ENCODE results near the gene DMAC1.

The DMAC1 gene

DNA sequence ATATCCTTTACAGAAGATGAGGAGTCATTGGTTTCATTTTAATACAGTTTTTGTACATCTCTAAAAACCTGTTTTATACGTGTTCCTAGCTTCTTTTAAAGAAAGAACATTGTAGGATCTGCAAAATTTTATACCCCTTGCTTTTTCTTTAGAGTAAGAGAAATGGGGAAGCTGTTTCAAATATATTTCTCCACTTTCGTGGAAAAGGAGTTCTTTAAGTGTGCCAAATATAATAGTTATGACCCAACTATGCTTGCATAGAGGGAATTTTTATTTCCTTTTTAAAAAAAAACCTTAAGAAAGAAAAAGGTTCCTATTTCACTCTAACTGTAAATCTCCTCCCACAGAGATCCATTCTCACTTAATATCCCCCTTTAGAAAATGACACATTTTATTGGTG lies 27.5 kb upstream of the DMAC1 start:
- POLR2A ChIA-PET: no interaction called here

DNA sequence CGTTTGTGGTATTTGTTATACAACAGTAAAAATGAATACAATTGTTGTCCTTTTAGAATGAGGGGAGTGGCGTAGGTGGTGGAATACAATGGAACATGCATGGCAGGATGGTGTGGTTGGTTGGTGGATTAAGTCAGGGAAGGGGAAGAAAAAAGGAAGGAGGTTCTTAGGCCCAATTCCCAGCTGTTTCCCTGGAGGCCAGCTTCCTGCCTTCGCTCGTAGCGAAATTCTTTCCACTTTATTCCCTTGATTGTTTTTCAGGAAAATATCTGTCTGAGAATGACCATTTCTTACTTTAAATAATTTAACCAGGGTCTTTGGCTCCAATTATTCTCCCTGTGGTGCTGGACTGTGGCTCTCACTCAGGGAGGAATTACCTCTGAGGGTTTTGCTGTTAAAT lies 24.1 kb upstream of the DMAC1 start:
- DNase-seq (ENCODE audit: extremely low spot score): no peak
- ChIA-PET CTCF (no interaction called here), POLR2A (no interaction called here)
- TF ChIP-seq TARDBP (IDR thresholded peaks at IDR 0.05) (no peak), FOXM1 (IDR thresholded peaks at IDR 0.05; ENCODE audit: borderline replicate concordance) (no peak), BHLHE40 (IDR thresholded peaks at IDR 0.05; ENCODE audit: borderline replicate concordance) (no peak), HDGF (IDR thresholded peaks at IDR 0.05; ENCODE audit: borderline replicate concordance) (no peak), SUZ12 (IDR thresholded peaks at IDR 0.05) (no peak), ZNF384 (IDR thresholded peaks at IDR 0.05) (no peak), NFRKB (IDR thresholded peaks at IDR 0.05) (no peak), FOXK2 (IDR thresholded peaks at IDR 0.05) (no peak), CTBP1 (IDR thresholded peaks at IDR 0.05; ENCODE audit: borderline replicate concordance) (no peak), SP1 (IDR thresholded peaks at IDR 0.05) (no peak), ARNT (IDR thresholded peaks at IDR 0.05) (no peak), FOXA1 (IDR thresholded peaks at IDR 0.05) (no peak), ELF4 (IDR thresholded peaks at IDR 0.05) (no peak), L3MBTL2 (conservative IDR thresholded peaks at IDR 0.05) (no peak)
- TF ChIP-seq, protein P1, sequence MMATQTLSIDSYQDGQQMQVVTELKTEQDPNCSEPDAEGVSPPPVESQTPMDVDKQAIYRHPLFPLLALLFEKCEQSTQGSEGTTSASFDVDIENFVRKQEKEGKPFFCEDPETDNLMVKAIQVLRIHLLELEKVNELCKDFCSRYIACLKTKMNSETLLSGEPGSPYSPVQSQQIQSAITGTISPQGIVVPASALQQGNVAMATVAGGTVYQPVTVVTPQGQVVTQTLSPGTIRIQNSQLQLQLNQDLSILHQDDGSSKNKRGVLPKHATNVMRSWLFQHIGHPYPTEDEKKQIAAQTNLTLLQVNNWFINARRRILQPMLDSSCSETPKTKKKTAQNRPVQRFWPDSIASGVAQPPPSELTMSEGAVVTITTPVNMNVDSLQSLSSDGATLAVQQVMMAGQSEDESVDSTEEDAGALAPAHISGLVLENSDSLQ (IDR thresholded peaks at IDR 0.05): no peak

More for the DNA sequence above, 27.5 kb upstream of the DMAC1 start:
- DNase-seq (ENCODE audit: extremely low spot score): no peak
- no peak for TF ChIP-seq LEF1 (IDR thresholded peaks at IDR 0.05; ENCODE audit: borderline replicate concordance)
- no peak for TF ChIP-seq TARDBP (IDR thresholded peaks at IDR 0.05)
- TF ChIP-seq L3MBTL2 (conservative IDR thresholded peaks at IDR 0.05): no peak
- no peak for TF ChIP-seq FOXA1 (IDR thresholded peaks at IDR 0.05)
- TF ChIP-seq ARNT (IDR thresholded peaks at IDR 0.05): no peak
- TF ChIP-seq FOXK2 (IDR thresholded peaks at IDR 0.05): no peak
- TF ChIP-seq ZNF384 (IDR thresholded peaks at IDR 0.05): no peak
- no peak for TF ChIP-seq FOXM1 (IDR thresholded peaks at IDR 0.05; ENCODE audit: borderline replicate concordance)
- TF ChIP-seq, protein P1 (IDR thresholded peaks at IDR 0.05): no peak
- TF ChIP-seq SUZ12 (IDR thresholded peaks at IDR 0.05): no peak
- TF ChIP-seq SP1 (IDR thresholded peaks at IDR 0.05): no peak
- TF ChIP-seq ELF4 (IDR thresholded peaks at IDR 0.05): no peak
- no peak for TF ChIP-seq NFRKB (IDR thresholded peaks at IDR 0.05)
- no peak for TF ChIP-seq BHLHE40 (IDR thresholded peaks at IDR 0.05; ENCODE audit: borderline replicate concordance)
- no peak for TF ChIP-seq HDGF (IDR thresholded peaks at IDR 0.05; ENCODE audit: borderline replicate concordance)
- TF ChIP-seq CTBP1 (IDR thresholded peaks at IDR 0.05; ENCODE audit: borderline replicate concordance): no peak
- CTCF ChIA-PET: no interaction called here

DNA sequence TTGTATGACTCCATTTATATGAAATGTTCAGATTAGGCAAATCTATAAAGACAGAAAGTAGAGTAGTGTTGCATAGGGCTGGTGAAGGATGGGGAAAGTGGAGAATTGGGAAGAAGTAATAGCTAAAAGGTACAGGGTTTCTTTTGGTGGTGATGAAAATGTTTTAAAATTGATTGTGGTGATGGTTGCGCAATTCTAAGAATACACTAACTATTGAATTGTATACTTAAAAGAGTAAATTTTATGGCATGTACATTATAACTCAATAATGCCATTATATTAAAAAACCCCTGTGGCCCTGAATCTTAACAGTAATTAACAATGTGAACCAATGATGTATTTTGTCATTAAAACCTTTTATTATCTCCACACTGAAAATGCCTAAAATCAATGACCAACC lies 20.4 kb upstream of the DMAC1 start:
- CTCF ChIA-PET: no interaction called here
- POLR2A ChIA-PET: no interaction called here
- DNase-seq (ENCODE audit: extremely low spot score): no peak
- TF ChIP-seq ELF4 (IDR thresholded peaks at IDR 0.05) (no peak), SP1 (IDR thresholded peaks at IDR 0.05) (no peak), NFRKB (IDR thresholded peaks at IDR 0.05) (no peak), L3MBTL2 (conservative IDR thresholded peaks at IDR 0.05) (no peak), FOXA1 (IDR thresholded peaks at IDR 0.05) (no peak), BHLHE40 (IDR thresholded peaks at IDR 0.05; ENCODE audit: borderline replicate concordance) (no peak), HDGF (IDR thresholded peaks at IDR 0.05; ENCODE audit: borderline replicate concordance) (no peak), TARDBP (IDR thresholded peaks at IDR 0.05) (no peak)
- TF ChIP-seq, protein P1 (IDR thresholded peaks at IDR 0.05): no peak

DNA sequence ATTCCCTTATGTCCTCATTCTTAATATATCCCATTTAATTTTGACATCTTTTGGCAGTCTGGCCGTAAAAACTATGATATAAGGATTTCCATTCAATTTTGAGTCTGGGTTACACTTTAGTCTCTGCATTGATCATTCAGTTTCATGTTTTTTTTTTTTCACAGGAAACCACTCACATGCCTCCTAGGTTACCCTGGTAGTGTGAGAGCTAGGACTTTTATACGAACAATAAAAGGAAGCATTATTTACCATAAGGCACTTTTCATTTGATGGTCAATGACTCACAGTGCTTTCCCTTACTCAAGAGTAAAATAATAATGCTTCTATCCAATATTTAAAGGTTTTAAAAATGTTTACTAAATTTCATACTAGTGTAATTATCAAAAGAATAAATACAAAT lies 16.4 kb upstream of the DMAC1 start:
- POLR2A ChIA-PET: no interaction called here

DNA sequence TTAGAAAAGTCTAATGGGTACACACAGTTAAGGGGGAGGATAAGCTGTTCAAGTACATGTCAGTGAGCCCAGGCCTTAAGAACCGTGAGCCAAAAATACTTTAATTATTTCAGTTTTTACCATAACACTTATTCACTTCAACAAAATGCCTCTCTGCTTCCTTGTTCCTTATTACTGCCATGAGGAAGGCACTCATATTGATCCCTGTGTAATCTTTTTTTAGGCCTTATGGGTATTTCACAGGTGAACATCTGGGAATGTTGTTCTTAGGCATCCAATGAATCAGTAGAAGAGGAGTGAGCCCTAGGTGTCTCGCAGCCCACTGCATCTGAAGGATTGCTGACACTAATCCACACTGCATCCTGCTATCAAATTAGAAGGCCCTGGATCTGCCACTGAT lies 13.5 kb upstream of the DMAC1 start:
- TF ChIP-seq ARNT (IDR thresholded peaks at IDR 0.05) (no peak), FOXM1 (IDR thresholded peaks at IDR 0.05; ENCODE audit: borderline replicate concordance) (no peak), HDGF (IDR thresholded peaks at IDR 0.05; ENCODE audit: borderline replicate concordance) (no peak), FOXA1 (IDR thresholded peaks at IDR 0.05) (no peak), ELF4 (IDR thresholded peaks at IDR 0.05) (no peak), NFRKB (IDR thresholded peaks at IDR 0.05) (no peak), TARDBP (IDR thresholded peaks at IDR 0.05) (no peak)
- no peak for DNase-seq (ENCODE audit: extremely low spot score)
- ChIA-PET CTCF (no interaction called here), POLR2A (no interaction called here)

More for the DNA sequence above, 16.4 kb upstream of the DMAC1 start:
- DNase-seq (ENCODE audit: extremely low spot score): no peak
- TF ChIP-seq, protein P1 (IDR thresholded peaks at IDR 0.05): no peak
- TF ChIP-seq L3MBTL2 (conservative IDR thresholded peaks at IDR 0.05): no peak
- no peak for TF ChIP-seq ZNF384 (IDR thresholded peaks at IDR 0.05)
- no peak for TF ChIP-seq FOXA1 (IDR thresholded peaks at IDR 0.05)
- no peak for TF ChIP-seq HDGF (IDR thresholded peaks at IDR 0.05; ENCODE audit: borderline replicate concordance)
- TF ChIP-seq ARNT (IDR thresholded peaks at IDR 0.05): no peak
- TF ChIP-seq BHLHE40 (IDR thresholded peaks at IDR 0.05; ENCODE audit: borderline replicate concordance): no peak
- no peak for TF ChIP-seq FOXM1 (IDR thresholded peaks at IDR 0.05; ENCODE audit: borderline replicate concordance)
- CTCF ChIA-PET: no interaction called here

DNA sequence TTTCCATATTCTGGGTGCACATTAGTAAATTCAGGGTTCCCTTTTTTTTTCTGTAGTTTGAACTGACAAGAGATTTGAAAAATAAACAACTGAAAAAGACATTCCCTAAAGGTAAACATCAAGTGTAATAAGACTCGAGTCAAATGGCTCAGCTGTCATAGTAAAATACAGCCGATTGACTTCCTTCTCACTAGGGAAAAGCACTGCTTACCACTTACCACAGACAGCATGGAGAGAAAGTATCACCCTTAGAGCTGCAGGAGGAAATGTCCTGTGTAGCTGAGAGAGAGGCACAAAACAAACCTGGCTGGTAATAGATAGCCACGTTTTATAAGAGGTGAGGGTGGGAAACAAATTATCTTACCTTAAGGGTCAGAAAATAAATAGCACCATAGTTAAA lies 12.1 kb upstream of the DMAC1 start:
- POLR2A ChIA-PET: no interaction called here
- TF ChIP-seq L3MBTL2 (conservative IDR thresholded peaks at IDR 0.05) (no peak), SUZ12 (IDR thresholded peaks at IDR 0.05) (no peak), ZNF384 (IDR thresholded peaks at IDR 0.05) (no peak), FOXK2 (IDR thresholded peaks at IDR 0.05) (no peak), ELF4 (IDR thresholded peaks at IDR 0.05) (no peak)
- DNase-seq (ENCODE audit: extremely low spot score): no peak
- CTCF ChIA-PET: no interaction called here
